MM.1S (cell line): ENCODE measurements around the gene GREB1.

ENCODE experiments used
- EZH2 ChIP-seq: fragments of 300-600 bp; sonication (generic); optimal IDR thresholded peaks from 2 replicates; pipeline ENCODE3; 2017; ENCODE audit warnings: low read depth, mild to moderate bottlenecking, antibody characterized with exemption, low read length, mixed read lengths
- TF ChIP-seq, protein P1 (sequence below): fragments of 300-600 bp; sonication (generic); IDR thresholded peaks from 2 replicates; pipeline ENCODE4 v1.5.1; 2016; ENCODE audit warnings: antibody characterized with exemption, low read length, mixed read lengths

DNA sequence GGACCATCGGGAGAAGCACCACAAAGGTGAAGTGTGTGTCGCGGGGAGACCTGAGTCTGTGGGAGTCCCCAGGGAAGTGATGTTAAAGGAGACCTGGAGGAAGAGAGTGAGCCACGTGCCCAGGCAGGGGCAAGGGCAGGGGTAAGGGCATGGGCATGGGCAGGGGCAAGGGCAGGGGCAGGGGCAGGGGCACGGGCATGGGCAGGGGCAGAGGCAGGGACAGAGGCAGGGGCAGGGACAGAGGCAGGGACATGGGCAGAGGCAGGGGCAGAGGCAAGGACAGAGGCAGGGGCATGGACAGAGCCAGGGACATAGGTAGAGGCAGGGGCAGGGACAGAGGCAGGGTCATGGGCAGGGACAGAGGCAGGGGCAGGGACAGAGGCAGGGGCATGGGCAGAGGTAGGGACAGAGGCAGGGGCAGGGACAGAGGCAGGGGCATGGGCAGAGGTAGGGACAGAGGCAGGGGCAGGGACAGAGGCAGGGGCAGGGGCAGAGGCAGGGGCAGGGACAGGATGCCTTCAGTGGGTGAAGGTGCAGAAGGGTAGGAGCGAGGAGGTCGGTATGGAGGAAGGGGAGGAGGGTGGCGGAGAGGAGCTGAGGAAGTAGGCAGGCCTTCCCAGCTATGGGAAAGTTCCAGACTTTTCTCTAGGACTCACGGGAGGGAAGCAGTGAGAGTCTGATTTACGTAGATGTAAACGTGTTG lies 102.9 kb downstream of the GREB1 start:
- TF ChIP-seq, protein P1, sequence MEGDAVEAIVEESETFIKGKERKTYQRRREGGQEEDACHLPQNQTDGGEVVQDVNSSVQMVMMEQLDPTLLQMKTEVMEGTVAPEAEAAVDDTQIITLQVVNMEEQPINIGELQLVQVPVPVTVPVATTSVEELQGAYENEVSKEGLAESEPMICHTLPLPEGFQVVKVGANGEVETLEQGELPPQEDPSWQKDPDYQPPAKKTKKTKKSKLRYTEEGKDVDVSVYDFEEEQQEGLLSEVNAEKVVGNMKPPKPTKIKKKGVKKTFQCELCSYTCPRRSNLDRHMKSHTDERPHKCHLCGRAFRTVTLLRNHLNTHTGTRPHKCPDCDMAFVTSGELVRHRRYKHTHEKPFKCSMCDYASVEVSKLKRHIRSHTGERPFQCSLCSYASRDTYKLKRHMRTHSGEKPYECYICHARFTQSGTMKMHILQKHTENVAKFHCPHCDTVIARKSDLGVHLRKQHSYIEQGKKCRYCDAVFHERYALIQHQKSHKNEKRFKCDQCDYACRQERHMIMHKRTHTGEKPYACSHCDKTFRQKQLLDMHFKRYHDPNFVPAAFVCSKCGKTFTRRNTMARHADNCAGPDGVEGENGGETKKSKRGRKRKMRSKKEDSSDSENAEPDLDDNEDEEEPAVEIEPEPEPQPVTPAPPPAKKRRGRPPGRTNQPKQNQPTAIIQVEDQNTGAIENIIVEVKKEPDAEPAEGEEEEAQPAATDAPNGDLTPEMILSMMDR: no peak
- no peak for TF ChIP-seq EZH2
